ENCODE data around the gene ZAP70. TPM values are rescaled to one million over a fixed set of nuclear protein-coding genes. Genes with fewer than 3 reads are reported as not detected.

The ZAP70 gene
- total RNA-seq, 2 donors from 2014 or later, result 3.4 to 5.3 TPM

- no peak for TF ChIP-seq CTCF (IDR thresholded peaks at IDR 0.05)
- peaks cover 7% of the 10 kb centered on the region for H3K36me3 ChIP-seq
- ATAC-seq (ENCODE audit: insufficient number of reproducible peaks, low FRiP score, low read depth) (no peak), DNase-seq (ENCODE audit: low spot score) (no peak)
- no peaks in the 10 kb centered on the region for H3K9me3 ChIP-seq
- H3K27me3 ChIP-seq (replicated peaks; ENCODE audit: insufficient read depth), result no peaks in the 10 kb centered on the region
- H3K4me1 ChIP-seq (ENCODE audit: control insufficient read depth in 1 of 2, low read depth in 2 of 2), result peaks cover 0 to 20% of the 10 kb centered on the region in 2 donors
- no peak overlapping the region for H3K27ac ChIP-seq
- no peak overlapping the region for H3K4me3 ChIP-seq
Measured at GRCh38 chr2:97755491-97755890, 42.1 kb downstream of the ZAP70 start.

GRCh38 chr2:97757062-97757461 is 43.7 kb downstream of the ZAP70 start:
- no peak for ATAC-seq (ENCODE audit: insufficient number of reproducible peaks, low FRiP score, low read depth)
- no peak for DNase-seq (ENCODE audit: low spot score)
- Histone ChIP-seq H3K36me3 (peaks cover 12% of the 10 kb centered on the region), H3K27me3 (replicated peaks; ENCODE audit: insufficient read depth) (no peaks in the 10 kb centered on the region), H3K4me1 (ENCODE audit: control insufficient read depth in 1 of 2, low read depth in 2 of 2) (peaks cover 0 to 20% of the 10 kb centered on the region in 2 donors), H3K9me3 (no peaks in the 10 kb centered on the region), H3K27ac (peak overlapping the region in 1 of 2 donors; percentile 14), H3K4me3 (no peak overlapping the region)
- no peak for TF ChIP-seq CTCF (IDR thresholded peaks at IDR 0.05)

- no peak for ATAC-seq (ENCODE audit: insufficient number of reproducible peaks, low FRiP score, low read depth)
- peaks cover 12% of the 10 kb centered on the region for H3K36me3 ChIP-seq
Measured at GRCh38 chr2:97758131-97758705, 44.8 kb downstream of the ZAP70 start.

GRCh38 chr2:97759727-97760407 is 46.5 kb downstream of the ZAP70 start:
- Histone ChIP-seq H3K27me3 (replicated peaks; ENCODE audit: insufficient read depth) (no peaks in the 10 kb centered on the region), H3K4me1 (ENCODE audit: control insufficient read depth in 1 of 2, low read depth in 2 of 2) (peaks cover 0 to 20% of the 10 kb centered on the region in 2 donors), H3K27ac (no peak overlapping the region), H3K36me3 (peaks cover 20% of the 10 kb centered on the region), H3K9me3 (no peaks in the 10 kb centered on the region), H3K4me3 (no peak overlapping the region)
- DNase-seq (ENCODE audit: low spot score) (no peak), ATAC-seq (ENCODE audit: insufficient number of reproducible peaks, low FRiP score, low read depth) (no peak)
- no peak for TF ChIP-seq CTCF (IDR thresholded peaks at IDR 0.05)

More at GRCh38 chr2:97758131-97758705, 44.8 kb downstream of the ZAP70 start:
- Histone ChIP-seq H3K9me3 (no peaks in the 10 kb centered on the region), H3K27me3 (replicated peaks; ENCODE audit: insufficient read depth) (no peaks in the 10 kb centered on the region), H3K4me1 (ENCODE audit: control insufficient read depth in 1 of 2, low read depth in 2 of 2) (peaks cover 0 to 20% of the 10 kb centered on the region in 2 donors), H3K4me3 (no peak overlapping the region), H3K27ac (no peak overlapping the region)
- DNase-seq (ENCODE audit: low spot score), result no peak
- TF ChIP-seq CTCF (IDR thresholded peaks at IDR 0.05), result no peak

GRCh38 chr2:97760480-97761049 is 47.2 kb downstream of the ZAP70 start:
- ATAC-seq (ENCODE audit: insufficient number of reproducible peaks, low FRiP score, low read depth) (no peak), DNase-seq (ENCODE audit: low spot score) (no peak)
- Histone ChIP-seq H3K9me3 (no peaks in the 10 kb centered on the region), H3K27ac (no peak overlapping the region), H3K4me1 (ENCODE audit: control insufficient read depth in 1 of 2, low read depth in 2 of 2) (peaks cover 0 to 17% of the 10 kb centered on the region in 2 donors), H3K4me3 (no peak overlapping the region), H3K27me3 (replicated peaks; ENCODE audit: insufficient read depth) (no peaks in the 10 kb centered on the region), H3K36me3 (peaks cover 27% of the 10 kb centered on the region)
- TF ChIP-seq CTCF (IDR thresholded peaks at IDR 0.05), result no peak
